Measurements from ENCODE around the gene ABHD16A.
A peak's percentile ranks its signal among the peaks of the same experiment; 100 is the strongest.

Gene ABHD16A

DNA sequence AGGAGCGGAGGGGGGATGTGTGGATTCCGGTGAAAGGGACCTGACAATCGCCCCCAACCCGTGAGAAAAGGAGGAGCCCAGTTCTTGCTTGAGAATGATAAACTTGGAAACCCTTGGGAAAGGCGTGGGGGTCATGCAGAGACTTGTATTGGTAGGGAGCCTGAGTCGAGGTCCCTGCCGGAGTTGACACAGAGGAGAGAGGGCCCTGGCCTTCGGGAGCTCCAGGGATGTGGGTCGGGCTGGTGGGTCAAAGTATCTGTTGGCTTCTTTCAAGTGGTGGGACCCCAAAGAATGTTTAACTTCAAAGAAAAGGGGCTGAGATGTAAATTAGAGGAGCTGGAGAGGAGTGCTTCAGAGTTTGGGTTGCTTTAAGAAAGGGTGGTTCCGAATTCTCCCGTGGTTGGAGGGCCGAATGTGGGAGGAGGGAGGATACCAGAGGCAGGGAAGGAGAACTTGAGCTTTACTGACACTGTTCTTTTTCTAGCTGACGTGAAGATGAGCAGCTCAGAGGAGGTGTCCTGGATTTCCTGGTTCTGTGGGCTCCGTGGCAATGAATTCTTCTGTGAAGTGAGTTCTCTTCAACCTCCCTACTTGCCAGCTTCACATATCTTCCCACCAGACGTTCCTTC, 36.7 kb downstream of the ABHD16A start:
- intact Hi-C loops (cut with DNase I), result no loop called here
- no peak for DNase-seq

DNA sequence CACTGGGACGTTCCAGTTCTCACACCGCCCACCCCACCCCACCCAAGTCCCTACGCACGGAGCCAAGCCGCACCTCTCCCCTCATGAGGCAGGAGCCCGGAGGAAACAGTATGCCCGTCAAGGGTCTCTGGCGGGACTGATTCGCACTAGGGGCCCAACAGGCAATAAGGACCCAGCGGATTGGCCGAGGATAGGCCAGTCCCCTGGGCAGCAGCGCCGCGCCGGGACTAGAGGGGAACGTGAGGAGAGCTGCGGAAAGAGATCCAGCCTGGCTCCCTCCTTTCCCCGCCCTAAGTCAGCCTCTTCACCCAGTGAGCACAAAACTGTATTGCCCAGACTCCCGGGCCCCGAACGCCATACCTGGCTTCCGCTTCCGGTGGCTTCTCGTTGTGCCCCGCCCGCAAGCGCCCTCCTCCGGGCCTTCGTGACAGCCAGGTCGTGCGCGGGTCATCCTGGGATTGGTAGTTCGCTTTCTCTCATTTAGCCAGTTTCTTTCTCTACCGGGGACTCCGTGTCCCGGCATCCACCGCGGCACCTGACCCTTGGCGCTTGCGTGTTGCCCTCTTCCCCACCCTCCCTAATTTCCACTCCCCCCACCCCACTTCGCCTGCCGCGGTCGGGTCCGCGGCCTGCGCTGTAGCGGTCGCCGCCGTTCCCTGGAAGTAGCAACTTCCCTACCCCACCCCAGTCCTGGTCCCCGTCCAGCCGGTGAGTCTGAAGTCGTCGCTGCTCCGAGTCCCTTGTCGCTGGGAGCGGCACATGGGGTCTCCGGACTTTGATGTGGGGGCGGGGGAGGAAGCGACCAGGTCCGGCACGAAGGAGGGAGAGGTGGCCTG, 37.4 kb downstream of the ABHD16A start, which contains the start of gene CSNK2B:
CSNK2B (plus strand) TSS at position 580 of the 836 bp plus-strand sequence. CDS start 752 bp downstream, outside the sequence.
- intact Hi-C loops (cut with DNase I), result no loop called here
- peak; percentile 99 to 100 (median 100) for DNase-seq

DNA sequence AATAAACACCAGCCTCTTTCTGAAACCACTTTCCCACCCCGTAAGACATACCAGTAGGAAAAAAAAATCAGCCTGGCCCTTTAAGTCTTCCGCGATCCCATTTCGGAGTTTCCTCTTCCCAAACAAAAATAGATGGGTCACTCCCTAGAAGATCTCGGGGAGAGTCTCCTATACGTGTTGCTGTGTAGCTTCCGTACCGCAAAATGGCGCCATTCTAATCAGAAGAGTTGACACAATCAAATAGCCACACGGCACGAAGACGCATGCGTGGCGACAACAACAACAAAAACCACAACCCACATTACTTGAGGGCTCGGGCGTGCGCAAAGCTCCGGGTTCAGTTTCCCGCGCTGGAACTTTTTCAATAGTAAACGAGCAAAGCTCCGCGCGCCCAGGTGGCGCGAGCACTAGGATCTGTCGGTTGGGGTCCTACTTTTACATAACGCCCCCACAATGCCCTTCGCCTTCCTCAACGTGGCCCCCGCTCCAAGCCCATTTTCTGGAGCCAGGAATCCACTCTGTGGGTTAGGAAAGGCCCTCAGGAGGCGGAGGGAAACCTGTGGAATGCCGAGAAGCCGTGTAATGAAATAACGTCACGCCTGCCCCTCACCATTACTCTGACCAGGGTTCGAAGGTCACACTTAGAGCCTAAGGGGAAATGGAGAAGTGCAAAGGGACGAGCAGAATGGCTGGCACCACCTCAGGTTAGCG, 38.2 kb downstream of the ABHD16A start, which contains the start of gene GPANK1:
GPANK1 (minus strand) TSS at position 208 of the 711 bp plus-strand sequence. CDS start 519 bp downstream, outside the sequence.
- DNase-seq, result peak; percentile 82 to 98 (median 90)
- intact Hi-C loops (cut with DNase I), result loop anchor here (5.0 kb wide), 1 partner anchor 123 kb away; the partner anchor contains the start of gene DDX39B

DNA sequence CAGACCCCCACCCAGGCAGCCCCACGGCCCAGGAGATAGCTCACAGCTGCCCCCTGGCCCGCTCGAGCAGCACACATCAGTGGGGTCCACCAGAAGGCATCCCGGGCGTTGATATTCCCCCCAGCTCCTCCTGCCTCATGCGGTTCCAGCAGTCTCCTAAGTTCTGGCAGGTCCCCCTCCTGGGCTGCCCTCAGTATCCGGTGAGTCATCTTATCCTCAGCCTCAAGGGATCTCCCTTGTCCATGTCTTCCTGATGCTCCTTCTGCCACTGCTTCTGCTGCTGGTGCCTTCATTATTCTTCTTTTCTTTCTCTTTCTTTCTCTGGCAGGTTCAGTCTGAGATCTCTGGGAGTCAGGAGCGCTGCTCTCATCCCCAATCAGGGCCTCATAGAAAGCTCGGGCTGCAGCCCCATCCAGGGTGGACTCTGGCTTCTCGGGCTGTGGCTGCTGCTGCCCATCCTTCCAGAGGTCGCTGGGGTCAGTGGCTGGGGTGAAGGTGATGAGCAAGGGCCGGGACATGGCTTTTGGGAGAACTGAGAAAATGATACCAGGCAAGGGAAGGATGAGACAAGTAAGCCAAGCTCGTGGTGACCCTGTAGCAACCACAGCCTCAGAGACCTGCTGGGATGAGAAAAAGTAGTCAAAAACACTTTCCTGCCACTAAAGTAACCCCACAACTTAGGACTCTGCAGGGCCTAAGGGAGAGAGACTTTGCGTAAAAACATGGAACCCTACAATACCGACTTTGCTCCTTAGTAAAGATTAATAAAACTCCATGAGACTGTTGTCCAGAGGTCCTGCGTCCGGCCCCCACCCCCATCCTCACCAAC, 38.9 kb downstream of the ABHD16A start:
- peak in 1 of 10 donors; percentile 64 for DNase-seq

DNA sequence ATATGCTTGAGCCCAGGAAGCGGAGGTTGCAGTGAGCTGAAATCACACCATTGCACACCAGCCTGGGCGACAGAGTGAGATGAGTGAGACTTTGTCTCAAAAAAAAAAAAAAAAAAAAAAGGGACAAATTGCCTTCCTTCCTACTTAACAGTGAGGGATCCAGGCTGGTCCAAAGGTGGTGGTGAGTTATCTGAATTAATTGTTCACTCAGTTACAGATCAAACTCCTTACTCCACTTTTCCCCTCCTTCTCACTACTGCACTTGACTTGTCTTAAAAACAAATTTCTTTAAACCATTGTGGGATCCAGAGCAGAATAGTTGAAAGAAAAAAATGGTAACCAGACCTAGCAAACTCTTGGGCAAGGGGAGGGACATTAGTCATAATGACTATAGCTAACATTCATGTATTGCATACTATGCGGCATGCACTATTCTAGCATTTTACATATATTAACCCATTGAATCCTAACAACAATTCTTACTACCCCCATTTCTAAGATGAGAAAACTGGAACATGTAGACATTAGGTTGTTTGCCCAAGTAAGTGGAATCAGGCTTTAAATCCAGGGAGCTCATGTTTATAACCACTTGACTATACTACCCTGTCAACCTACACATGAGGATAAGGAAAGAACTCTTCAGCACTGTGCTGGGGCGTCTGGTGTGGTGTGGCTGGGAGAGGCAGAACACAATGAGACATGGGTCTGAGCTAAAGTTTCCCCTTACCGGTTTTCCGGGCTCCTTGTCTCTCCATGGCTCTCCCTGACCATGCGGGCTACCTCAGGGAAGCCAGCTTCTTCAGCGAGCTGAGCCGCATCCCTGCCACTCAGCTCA, 39.8 kb downstream of the ABHD16A start:
- DNase-seq, result no peak
- intact Hi-C loops (cut with DNase I), result loop anchor here (5.0 kb wide), 1 partner anchor 121 kb away; the partner anchor contains the start of gene DDX39B

More for the DNA sequence above, 38.9 kb downstream of the ABHD16A start:
- intact Hi-C loops (cut with DNase I), result loop anchor here (5.0 kb wide), 1 partner anchor 122 kb away; the partner anchor contains the start of gene DDX39B

DNA sequence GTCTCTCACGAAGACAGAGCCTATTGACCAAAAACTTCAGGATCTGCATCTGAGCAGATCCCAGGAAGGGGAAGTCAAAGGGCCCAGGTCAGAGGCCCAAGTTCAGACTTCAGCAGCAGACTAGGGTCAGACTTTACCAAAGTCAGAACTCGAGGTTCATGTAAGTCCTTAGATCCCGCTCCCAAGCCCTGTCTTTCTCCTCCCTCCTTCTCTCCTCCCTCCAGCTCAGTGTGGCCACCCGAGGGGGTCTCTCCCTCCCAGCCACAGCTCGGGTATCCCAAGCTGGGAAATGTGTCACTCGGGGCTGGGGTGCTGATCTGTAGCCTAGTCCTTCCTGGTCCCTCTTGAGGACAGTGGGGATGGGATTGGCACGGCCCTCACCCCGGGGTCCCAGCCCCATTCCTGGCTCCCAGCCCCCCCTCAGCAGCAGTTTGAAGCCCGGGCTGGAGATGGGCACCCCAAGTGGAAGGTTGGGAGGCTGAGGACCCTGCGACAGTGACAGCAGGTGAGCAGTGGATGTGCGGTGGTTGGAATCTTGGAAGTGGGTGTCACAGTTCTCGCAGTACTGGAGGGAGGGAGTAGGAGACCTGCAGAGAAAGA, 40.9 kb downstream of the ABHD16A start:
- intact Hi-C loops (cut with DNase I), result loop anchor here (5.0 kb wide), 1 partner anchor 120 kb away; the partner anchor contains the start of gene DDX39B
- DNase-seq, result no peak

DNA sequence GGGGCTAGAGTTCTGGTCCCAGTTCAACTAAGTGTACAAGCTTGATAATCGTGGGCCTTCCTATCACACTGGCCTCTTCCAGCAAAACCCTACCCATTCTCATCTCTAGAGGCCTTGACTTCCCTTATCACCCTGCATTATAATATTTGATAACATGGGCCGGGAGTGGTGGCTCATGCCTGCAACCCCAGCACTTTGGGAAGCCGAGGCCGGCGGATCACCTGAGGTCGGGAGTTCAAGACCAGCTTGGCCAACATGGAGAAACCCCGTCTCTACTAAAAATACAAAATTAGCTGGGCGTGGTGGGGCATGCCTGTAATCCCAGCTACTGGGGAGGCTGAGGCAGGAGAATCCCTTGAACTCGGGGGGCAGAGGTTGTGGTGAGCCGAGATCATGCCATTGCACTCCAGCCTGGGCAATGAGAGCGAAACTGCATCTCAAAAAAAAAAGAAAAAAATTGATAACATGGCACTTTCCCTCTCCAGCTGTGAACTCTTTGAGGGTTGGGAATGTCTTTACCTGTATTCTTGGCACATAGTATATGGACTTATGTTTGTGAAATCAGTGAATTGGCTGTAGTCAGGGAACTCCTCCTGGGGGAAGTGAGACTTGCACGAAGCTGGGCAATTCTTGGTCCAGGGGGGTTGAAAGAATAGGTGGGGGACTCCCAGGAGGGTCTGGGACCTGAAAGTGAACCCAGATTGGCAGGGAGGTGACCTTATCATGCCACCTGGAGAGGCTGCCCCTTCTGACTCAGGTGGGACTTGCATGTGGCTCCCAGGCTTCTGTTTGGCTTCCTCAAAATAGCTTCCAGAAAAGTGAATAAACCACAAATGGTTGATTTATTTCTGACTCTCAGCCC, 41.6 kb downstream of the ABHD16A start:
- peak in 2 of 10 donors; percentile 21 to 49 for DNase-seq
- intact Hi-C loops (cut with DNase I), result loop anchor here (5.0 kb wide), 1 partner anchor 119 kb away; the partner anchor contains the start of gene DDX39B

DNA sequence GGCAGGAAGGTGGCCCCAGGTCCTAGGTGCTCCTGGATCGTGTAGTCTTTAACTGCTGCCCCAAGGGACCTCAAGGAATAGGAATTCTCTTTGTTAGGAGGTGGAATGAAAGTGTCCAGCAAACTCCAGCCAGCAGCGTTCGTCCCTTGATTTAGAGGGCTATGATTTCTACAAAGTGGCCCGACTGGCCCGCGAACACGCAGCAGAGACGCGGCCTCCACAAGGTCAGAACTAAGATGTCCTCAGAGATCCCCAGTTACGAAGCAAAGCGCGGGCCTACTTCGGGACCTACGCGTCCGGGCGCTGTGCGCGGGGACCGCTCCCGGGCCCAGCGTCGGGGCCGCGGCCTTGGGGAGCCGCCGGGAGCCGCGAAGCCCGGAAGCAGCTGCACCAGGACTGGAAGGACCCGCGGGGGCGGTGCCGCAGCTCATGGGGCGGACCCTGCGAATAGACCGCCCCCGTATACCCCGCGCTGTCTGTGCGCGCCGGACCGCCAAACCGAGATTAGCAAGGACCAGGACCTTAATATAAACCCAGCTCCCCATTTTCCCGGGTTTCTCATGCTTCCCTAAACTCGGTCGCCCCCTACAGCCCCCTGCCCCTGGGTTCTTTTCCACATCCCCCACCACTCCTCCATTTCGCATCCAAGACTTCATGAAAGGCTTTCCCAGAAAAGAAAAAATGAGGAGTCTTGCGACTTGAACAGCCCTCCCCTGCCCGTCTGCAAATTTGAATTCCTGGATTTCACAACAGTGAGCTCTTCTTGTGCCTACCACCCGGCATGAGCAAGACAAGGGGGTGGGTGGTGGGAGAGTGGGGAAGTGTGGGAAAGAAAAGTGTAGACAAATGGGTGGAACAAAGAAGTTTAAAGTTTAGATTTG, 42.5 kb downstream of the ABHD16A start, which contains the start of gene C6orf47:
C6orf47 (minus strand) TSS at position 398 of the 881 bp plus-strand sequence. CDS start 831 bp downstream, outside the sequence.
- DNase-seq, result peak; percentile 66 to 98 (median 84)
- intact Hi-C loops (cut with DNase I), result loop anchor here (5.0 kb wide), 1 partner anchor 118 kb away; the partner anchor contains the start of gene DDX39B

DNA sequence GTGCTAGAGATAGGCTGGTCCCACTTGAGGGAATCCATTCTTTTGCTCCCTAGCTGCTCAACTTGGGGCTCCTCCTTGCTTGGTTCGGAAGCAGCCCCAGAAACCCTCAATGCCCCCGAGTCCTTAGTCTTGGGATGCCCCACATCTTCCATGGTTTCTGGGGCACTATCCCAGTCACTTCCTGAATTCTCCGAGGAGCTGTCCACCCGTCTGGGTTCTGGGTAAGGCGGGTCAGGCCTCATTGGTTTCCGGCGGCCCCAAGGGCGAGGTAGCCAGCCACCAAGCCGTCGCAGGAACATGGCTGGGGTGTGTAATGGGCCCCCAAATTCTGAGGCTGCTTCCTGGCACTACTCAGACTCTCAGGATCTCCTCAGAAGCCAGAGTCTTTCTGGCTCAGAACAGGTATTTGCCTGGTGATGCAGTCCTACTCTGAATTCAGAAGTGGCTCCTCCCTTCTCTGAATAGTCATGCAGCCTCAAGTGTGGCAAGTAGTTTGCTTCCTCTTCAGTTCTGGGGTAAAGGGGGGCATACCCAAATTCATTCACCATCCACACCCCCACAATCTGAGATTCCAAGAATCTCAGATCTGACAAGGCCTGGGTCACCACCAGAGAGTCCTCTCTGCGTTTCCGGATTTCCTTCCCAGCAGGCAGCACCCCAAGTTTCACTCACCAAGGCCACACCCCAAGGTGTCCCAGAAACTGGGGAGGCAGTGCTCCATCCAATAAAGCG, 43.3 kb downstream of the ABHD16A start:
- DNase-seq, result peak in 1 of 10 donors; percentile 70

DNA sequence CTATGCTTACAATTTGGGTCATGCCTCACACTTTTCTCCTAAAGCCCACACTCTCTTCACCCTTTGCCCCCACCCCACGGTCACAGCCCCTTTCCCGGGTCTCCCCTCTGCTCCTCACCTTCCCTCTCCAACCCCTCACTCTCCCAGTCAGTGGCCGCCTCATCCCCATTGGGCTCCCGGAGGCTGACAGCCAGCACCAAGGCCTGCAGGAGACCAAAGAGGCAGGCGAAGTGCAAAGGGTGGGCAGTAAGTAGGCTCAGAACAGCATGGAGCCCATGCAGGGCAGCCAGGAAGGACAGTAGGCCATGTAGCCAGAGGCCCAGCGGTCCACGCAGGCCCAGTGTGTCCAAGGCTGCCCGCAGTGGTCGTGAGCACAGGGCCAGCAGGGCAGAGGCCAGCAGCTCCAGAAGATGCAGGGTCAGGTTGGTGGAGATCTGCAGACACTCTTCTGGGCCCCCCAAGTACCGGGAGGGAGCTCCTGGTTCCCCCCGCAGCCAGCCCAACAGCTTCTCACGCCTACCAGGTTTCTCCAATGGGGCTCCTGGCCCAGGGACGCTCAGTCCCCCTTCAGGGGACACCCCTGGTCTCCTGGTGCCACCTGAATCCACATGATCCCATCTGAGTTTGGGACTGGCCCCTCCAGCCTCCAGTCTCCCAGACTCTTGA, 44.0 kb downstream of the ABHD16A start:
- DNase-seq, result peak in 2 of 10 donors; percentile 8 to 67
- intact Hi-C loops (cut with DNase I), result no loop called here

More for the DNA sequence above, 43.3 kb downstream of the ABHD16A start:
- intact Hi-C loops (cut with DNase I), result loop anchor here (5.0 kb wide), 1 partner anchor 118 kb away; the partner anchor contains the start of gene DDX39B

DNA sequence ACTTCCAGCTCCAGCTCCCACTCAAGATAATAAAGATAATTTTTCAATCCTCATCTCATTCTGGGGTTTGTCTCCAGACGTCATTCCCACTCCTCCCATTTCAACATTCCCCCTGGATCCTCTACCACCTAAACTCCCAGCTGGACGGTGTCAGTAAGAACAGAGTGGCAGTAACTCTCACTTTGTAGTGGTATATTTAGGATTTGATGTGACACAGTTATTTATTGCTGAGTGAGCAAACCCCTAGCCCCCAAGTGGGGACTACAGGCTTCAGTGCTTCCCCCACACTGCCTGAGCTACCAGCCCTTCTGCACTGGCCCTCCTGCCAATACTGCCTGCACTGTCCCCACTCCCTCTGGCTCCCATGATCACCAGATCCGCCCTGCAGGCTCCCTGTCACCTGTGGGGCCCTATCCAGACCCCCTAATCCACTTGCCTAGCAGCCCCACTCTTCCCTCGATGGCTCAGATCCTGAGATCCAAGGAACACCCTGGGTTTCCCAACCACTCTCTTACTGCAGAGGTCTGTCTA, 44.9 kb downstream of the ABHD16A start:
- intact Hi-C loops (cut with DNase I), result no loop called here
- DNase-seq, result peak in 2 of 10 donors; percentile 24 to 42

DNA sequence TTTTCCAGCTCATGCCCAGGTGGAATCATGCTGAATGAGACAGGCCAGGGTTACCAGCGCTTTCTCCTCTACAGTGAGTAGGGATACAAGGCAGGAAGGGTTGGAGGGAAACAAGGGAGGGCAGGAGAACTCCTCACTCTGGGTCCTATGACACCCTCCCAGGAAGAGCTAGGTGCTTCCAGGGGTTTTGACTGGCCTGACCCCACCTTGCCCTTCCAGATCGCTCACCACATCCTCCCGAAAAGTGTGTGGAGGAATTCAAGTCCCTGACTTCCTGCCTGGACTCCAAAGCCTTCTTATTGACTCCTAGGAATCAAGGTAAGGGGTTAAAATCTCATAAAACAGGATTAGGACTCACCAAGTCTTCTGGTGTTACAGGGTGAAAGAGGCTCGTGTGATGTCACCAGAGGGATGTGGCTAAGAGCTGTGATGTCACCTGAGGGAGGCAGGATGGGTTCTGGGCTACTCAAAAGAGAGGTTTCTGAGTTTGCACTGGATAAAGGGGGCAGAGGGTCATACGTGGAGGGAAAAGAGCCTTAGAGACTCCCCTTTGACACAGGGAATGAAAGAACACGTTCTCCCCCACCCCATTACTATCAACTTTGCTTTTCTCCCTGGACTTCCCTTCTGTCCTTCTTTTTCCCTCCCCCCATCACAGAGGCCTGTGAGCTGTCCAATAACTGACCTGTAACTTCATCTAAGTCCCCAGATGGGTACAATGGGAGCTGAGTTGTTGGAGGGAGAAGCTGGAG, 45.5 kb downstream of the ABHD16A start:
- DNase-seq, result no peak
- intact Hi-C loops (cut with DNase I), result no loop called here

DNA sequence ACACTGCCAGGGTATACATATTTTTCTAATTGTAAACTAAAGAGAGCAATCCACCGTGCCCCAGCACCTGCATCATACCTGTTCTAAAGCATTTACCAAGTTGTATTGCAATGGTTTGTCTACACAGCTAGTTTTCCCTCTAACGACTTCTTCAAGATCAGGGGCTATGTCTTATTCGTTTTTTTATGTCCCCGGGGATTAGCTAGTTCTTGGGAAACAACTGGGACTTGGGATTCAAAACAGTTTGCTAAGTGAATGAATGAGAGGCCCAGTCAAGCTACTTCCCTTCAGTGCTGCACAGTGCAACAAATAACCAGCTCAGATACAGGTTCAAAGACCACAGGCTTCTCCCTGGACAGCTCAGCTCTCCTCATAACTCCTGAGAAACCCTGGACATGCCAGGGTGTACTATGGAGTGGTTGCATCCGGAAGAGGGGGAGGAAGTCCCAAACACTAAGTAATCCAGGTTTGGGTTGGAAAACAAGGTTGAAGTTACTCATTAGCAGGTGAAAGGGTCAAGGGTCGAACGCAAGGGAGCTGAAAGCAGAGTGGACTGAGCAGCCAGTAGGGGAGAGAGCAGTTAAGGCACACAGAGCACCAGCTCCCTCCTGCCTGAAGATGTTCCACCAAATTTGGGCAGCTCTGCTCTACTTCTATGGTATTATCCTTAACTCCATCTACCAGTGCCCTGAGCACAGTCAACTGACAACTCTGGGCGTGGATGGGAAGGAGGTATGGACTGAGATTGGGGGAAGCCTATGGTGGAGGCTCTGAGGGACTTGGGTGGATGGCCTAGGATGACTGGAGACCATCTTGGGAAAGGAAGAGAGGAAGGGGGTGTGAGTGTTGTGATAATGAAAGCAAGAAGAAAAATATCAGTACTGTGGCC, 47.5 kb downstream of the ABHD16A start, which contains the start of gene APOM:
APOM (plus strand) TSS at position 546 of the 889 bp plus-strand sequence; CDS start at position 619, 73 bp downstream.
- DNase-seq, result no peak
- intact Hi-C loops (cut with DNase I), result no loop called here
